GM23338 (cell line): Measurements from ENCODE around the gene CTNNA1. TPM values are rescaled to one million over a fixed set of nuclear protein-coding genes. Genes with fewer than 3 reads are reported as not detected.

Source experiments
- ATAC-seq: fragments of 200-7000 bp; cut with Tn5 transposase; 3 replicates; pipeline ENCODE4 v1.9.1; 2020
- DNase-seq: peaks from one replicate; pipeline ENCODE4 v3.0.0-alpha.2; 2015; ENCODE audit warnings: low spot score
- H2AFZ ChIP-seq: fragments of 200-600 bp; sonication (generic); 2 replicates; pipeline ENCODE4 v1.8.0; 2016; ENCODE audit warnings: antibody characterized with exemption, mild to moderate bottlenecking, moderate library complexity
- H3F3A ChIP-seq: fragments of 200-600 bp; sonication (generic); replicated peaks from 2 replicates; pipeline ENCODE4 v1.8.0; 2017; ENCODE audit warnings: antibody characterized with exemption, mixed run types, low read depth
- H3K27ac ChIP-seq: fragments of 200-600 bp; sonication (generic); 2 replicates; pipeline ENCODE4 v1.6.1; 2016; ENCODE audit warnings: low read depth
- H3K27me3 ChIP-seq: fragments of 200-600 bp; sonication (generic); 2 replicates; pipeline ENCODE4 v1.8.0; 2016; ENCODE audit warnings: mild to moderate bottlenecking, mixed run types, moderate library complexity; ENCODE audit not compliant: insufficient read depth
- H3K36me3 ChIP-seq: fragments of 200-600 bp; sonication (generic); 2 replicates; pipeline ENCODE4 v1.8.0; 2016; ENCODE audit warnings: mild to moderate bottlenecking; ENCODE audit not compliant: insufficient read depth
- H3K4me1 ChIP-seq: fragments of 200-600 bp; sonication (generic); 2 replicates; pipeline ENCODE4 v1.8.0; 2016; ENCODE audit warnings: mild to moderate bottlenecking, moderate library complexity; ENCODE audit not compliant: insufficient read depth
- H3K4me2 ChIP-seq: fragments of 200-600 bp; sonication (generic); 2 replicates; pipeline ENCODE4 v1.7.1; 2017; ENCODE audit warnings: mixed run types
- H3K4me3 ChIP-seq: fragments of 200-600 bp; sonication (generic); 2 replicates; pipeline ENCODE4 v1.6.1; 2016; ENCODE audit warnings: mixed run types
- H3K79me2 ChIP-seq: fragments of 200-600 bp; sonication (generic); replicated peaks from 2 replicates; pipeline ENCODE4 v1.8.0; 2017; ENCODE audit warnings: mild to moderate bottlenecking; ENCODE audit not compliant: insufficient read depth
- H3K9me2 ChIP-seq: fragments of 200-600 bp; sonication (generic); 2 replicates; pipeline ENCODE4 v1.8.0; 2017; ENCODE audit not compliant: insufficient read depth
- H4K20me1 ChIP-seq: fragments of 200-600 bp; sonication (generic); replicated peaks from 2 replicates; pipeline ENCODE4 v1.8.0; 2017; ENCODE audit warnings: mild to moderate bottlenecking; ENCODE audit not compliant: insufficient read depth
- H3K27ac Mint-ChIP-seq: 2 replicates; pipeline ENCODE4 v1.8.0; 2020; ENCODE audit warnings: inconsistent platforms, mild to moderate bottlenecking, moderate library complexity, mixed read lengths
- H3K27me3 Mint-ChIP-seq: 3 replicates; pipeline ENCODE4 v1.8.0; 2022; ENCODE audit warnings: low read depth, mild to moderate bottlenecking, moderate library complexity, mixed read lengths, inconsistent platforms; ENCODE audit not compliant: insufficient read depth, poor library complexity
- H3K36me3 Mint-ChIP-seq: 3 replicates; pipeline ENCODE4 v1.8.0; 2021; ENCODE audit warnings: low read depth, mild to moderate bottlenecking, inconsistent platforms, moderate library complexity, mixed read lengths
- H3K4me1 Mint-ChIP-seq: 3 replicates; pipeline ENCODE4 v1.8.0; 2020; ENCODE audit warnings: mild to moderate bottlenecking, inconsistent platforms, mixed read lengths
- H3K4me3 Mint-ChIP-seq: 3 replicates; pipeline ENCODE4 v1.8.0; 2021; ENCODE audit warnings: moderate library complexity, mild to moderate bottlenecking, inconsistent platforms, mixed read lengths
- H3K9me3 Mint-ChIP-seq: 3 replicates; pipeline ENCODE4 v1.8.0; 2020; ENCODE audit warnings: moderate library complexity, mild to moderate bottlenecking, inconsistent platforms, mixed read lengths
- CTCF ChIP-seq, 2 experiments: fragments of 200-600 bp in 1 of 2; sonication (generic) in 1 of 2; conservative IDR thresholded peaks; 2 replicates each; pipeline versions ENCODE4 v1.5.1 to v1.6.1; 2016 to 2017; ENCODE audit warnings: antibody characterized with exemption in 2 of 2, low read depth in 2 of 2, mild to moderate bottlenecking in 2 of 2, moderate library complexity in 1 of 2
- ETS1 ChIP-seq: IDR thresholded peaks from 2 replicates; pipeline ENCODE4 v1.6.1; 2016; ENCODE audit warnings: antibody characterized with exemption
- EZH2 ChIP-seq: fragments of 200-600 bp; sonication (generic); IDR thresholded peaks from one replicate; pipeline ENCODE4 v1.8.0; 2017; ENCODE audit warnings: antibody characterized with exemption, mild to moderate bottlenecking, low read depth; ENCODE audit not compliant: unreplicated experiment
- EZH2phosphoT487 ChIP-seq: fragments of 200-600 bp; sonication (generic); IDR thresholded peaks from one replicate; pipeline ENCODE4 v1.8.1; 2018; ENCODE audit warnings: antibody characterized with exemption; ENCODE audit not compliant: unreplicated experiment
- JUNB ChIP-seq: IDR thresholded peaks from one replicate; pipeline ENCODE4 v1.6.1; 2016; ENCODE audit warnings: antibody characterized with exemption; ENCODE audit not compliant: unreplicated experiment
- NANOG ChIP-seq: IDR thresholded peaks from 2 replicates; pipeline ENCODE4 v1.6.1; 2016; ENCODE audit warnings: antibody characterized with exemption, borderline replicate concordance
- POLR2AphosphoS5 ChIP-seq: IDR thresholded peaks from 2 replicates; pipeline ENCODE4 v1.6.1; 2016; ENCODE audit warnings: antibody characterized with exemption, low read depth
- STAT1 ChIP-seq: IDR thresholded peaks from one replicate; pipeline ENCODE4 v1.6.1; 2016; ENCODE audit warnings: antibody characterized with exemption; ENCODE audit not compliant: unreplicated experiment
- ZNF114 ChIP-seq: fragments of 250-450 bp; sonication (Bioruptor Pico); IDR thresholded peaks from 2 replicates; pipeline ENCODE4 v1.5.0; 2020; ENCODE audit warnings: mild to moderate bottlenecking, moderate library complexity
- ZNF331 ChIP-seq: fragments of 250-450 bp; sonication (Bioruptor Pico); IDR thresholded peaks from 2 replicates; pipeline ENCODE4 v1.5.0; 2020; ENCODE audit warnings: low read depth, mild to moderate bottlenecking, moderate library complexity
- polyA plus RNA-seq: library from polyadenylated mRNA; unstranded; fragments of >200 nt; fragmentation: Nextera tagmentation; extraction: Ambion mirVana; gene quantifications from 2 replicates; pipeline ENCODE4 v1.2.1, GENCODE V29; 2016
- total RNA-seq: library from RNA; depleted of rRNA; stranded (reverse); fragments of >200 nt; shearing (Covaris generic); gene quantifications from 2 replicates; pipeline ENCODE4 v1.2.3, GENCODE V29; 2014
- TF ChIP-seq, protein P1 (sequence below): IDR thresholded peaks from one replicate; pipeline ENCODE4 v1.6.1; 2018; ENCODE audit warnings: antibody characterized with exemption; ENCODE audit not compliant: unreplicated experiment

CTNNA1 gene
- total and polyA plus RNA-seq, 2 experiments from 2014 or later = 111 to 348 TPM

- Mint-ChIP-seq H3K9me3 (no peaks in the 10 kb centered on the region), H3K4me1 (peaks cover 62% of the 10 kb centered on the region), H3K4me3 (no peak overlapping the region), H3K36me3 (no peaks in the 10 kb centered on the region), H3K27me3 (no peaks in the 10 kb centered on the region), H3K27ac (peak overlapping the region; percentile 58; the same call in 1 of the 2 replicates)
- H3K4me1 ChIP-seq = peaks cover 53% of the 10 kb centered on the region
- no peaks in the 10 kb centered on the region for H3F3A ChIP-seq
- no peak overlapping the region for H3K27ac ChIP-seq
- no peak for TF ChIP-seq ETS1
- no peak for TF ChIP-seq EZH2
- no peak for TF ChIP-seq STAT1
- TF ChIP-seq EZH2phosphoT487 = no peak
- ATAC-seq (no peak), DNase-seq (no peak)
- H2AFZ ChIP-seq = no peak overlapping the region
- peak overlapping the region; percentile 0; the same call in 1 of the 2 replicates for H3K4me2 ChIP-seq
- H4K20me1 ChIP-seq = peaks cover 3% of the 10 kb centered on the region; the same call in 1 of the 2 replicates
- peaks cover 90% of the 10 kb centered on the region for H3K79me2 ChIP-seq
- no peaks in the 10 kb centered on the region for H3K9me2 ChIP-seq
- no peaks in the 10 kb centered on the region for H3K36me3 ChIP-seq
- H3K4me3 ChIP-seq = no peak overlapping the region
- no peaks in the 10 kb centered on the region for H3K27me3 ChIP-seq
Observed at GRCh38 chr5:138849439-138849838, 96.2 kb downstream of the CTNNA1 start.

- DNase-seq (no peak), ATAC-seq (no peak)
- H3K27me3 Mint-ChIP-seq = no peaks in the 10 kb centered on the region
- H3F3A ChIP-seq = no peaks in the 10 kb centered on the region
- no peaks in the 10 kb centered on the region for H3K36me3 ChIP-seq
- peaks cover 61% of the 10 kb centered on the region for H3K4me1 Mint-ChIP-seq
- H3K27ac ChIP-seq = no peak overlapping the region
- H4K20me1 ChIP-seq = peaks cover 3% of the 10 kb centered on the region; the same call in 1 of the 2 replicates
- H3K4me2 ChIP-seq = 0 out of 2 replicates have a peak overlapping the region, but pooled peaks have one; percentile 0
- no peaks in the 10 kb centered on the region for H3K36me3 Mint-ChIP-seq
- no peak overlapping the region for H3K4me3 ChIP-seq
- H3K9me2 ChIP-seq = no peaks in the 10 kb centered on the region
- peaks cover 53% of the 10 kb centered on the region for H3K4me1 ChIP-seq
- no peak overlapping the region for H3K4me3 Mint-ChIP-seq
- H3K79me2 ChIP-seq = peaks cover 91% of the 10 kb centered on the region
- H2AFZ ChIP-seq = no peak overlapping the region
- H3K27ac Mint-ChIP-seq = no peak overlapping the region
- H3K9me3 Mint-ChIP-seq = no peaks in the 10 kb centered on the region
- H3K27me3 ChIP-seq = no peaks in the 10 kb centered on the region
- no peak for TF ChIP-seq ETS1
- no peak for TF ChIP-seq NANOG
- TF ChIP-seq ZNF331 (CRISPR knock-in tag) = no peak
- TF ChIP-seq, protein P1, sequence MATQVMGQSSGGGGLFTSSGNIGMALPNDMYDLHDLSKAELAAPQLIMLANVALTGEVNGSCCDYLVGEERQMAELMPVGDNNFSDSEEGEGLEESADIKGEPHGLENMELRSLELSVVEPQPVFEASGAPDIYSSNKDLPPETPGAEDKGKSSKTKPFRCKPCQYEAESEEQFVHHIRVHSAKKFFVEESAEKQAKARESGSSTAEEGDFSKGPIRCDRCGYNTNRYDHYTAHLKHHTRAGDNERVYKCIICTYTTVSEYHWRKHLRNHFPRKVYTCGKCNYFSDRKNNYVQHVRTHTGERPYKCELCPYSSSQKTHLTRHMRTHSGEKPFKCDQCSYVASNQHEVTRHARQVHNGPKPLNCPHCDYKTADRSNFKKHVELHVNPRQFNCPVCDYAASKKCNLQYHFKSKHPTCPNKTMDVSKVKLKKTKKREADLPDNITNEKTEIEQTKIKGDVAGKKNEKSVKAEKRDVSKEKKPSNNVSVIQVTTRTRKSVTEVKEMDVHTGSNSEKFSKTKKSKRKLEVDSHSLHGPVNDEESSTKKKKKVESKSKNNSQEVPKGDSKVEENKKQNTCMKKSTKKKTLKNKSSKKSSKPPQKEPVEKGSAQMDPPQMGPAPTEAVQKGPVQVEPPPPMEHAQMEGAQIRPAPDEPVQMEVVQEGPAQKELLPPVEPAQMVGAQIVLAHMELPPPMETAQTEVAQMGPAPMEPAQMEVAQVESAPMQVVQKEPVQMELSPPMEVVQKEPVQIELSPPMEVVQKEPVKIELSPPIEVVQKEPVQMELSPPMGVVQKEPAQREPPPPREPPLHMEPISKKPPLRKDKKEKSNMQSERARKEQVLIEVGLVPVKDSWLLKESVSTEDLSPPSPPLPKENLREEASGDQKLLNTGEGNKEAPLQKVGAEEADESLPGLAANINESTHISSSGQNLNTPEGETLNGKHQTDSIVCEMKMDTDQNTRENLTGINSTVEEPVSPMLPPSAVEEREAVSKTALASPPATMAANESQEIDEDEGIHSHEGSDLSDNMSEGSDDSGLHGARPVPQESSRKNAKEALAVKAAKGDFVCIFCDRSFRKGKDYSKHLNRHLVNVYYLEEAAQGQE = no peak
- TF ChIP-seq POLR2AphosphoS5 = no peak
- TF ChIP-seq ZNF114 (CRISPR knock-in tag) = no peak
- TF ChIP-seq CTCF (conservative IDR thresholded peaks at IDR 0.05; ENCODE audit: low read depth in 2 of 2) = no peak
- TF ChIP-seq JUNB = no peak
- no peak for TF ChIP-seq EZH2phosphoT487
- no peak for TF ChIP-seq STAT1
Observed at GRCh38 chr5:138849882-138850281, 96.7 kb downstream of the CTNNA1 start.
